GM23248 (cell line): ENCODE results near the gene LCLAT1. TPM values are rescaled to one million over a fixed set of nuclear protein-coding genes. Genes with fewer than 3 reads are reported as not detected.

Experiments used
- DNase-seq: peaks from one replicate; pipeline ENCODE4 v3.0.0-alpha.2; 2015
- H2AFZ ChIP-seq: fragments of 200-600 bp; sonication (generic); 2 replicates; pipeline ENCODE4 v1.6.1; 2016; ENCODE audit warnings: antibody characterized with exemption
- H3F3A ChIP-seq: fragments of 200-600 bp; sonication (generic); 2 replicates; pipeline ENCODE4 v1.6.1; 2016; ENCODE audit warnings: mild to moderate bottlenecking, antibody characterized with exemption, mixed run types; ENCODE audit not compliant: insufficient read depth
- H3K27ac ChIP-seq: fragments of 200-600 bp; sonication (generic); 2 replicates; pipeline ENCODE4 v1.5.1; 2016; ENCODE audit warnings: mild to moderate bottlenecking
- H3K27me3 ChIP-seq: fragments of 200-600 bp; sonication (generic); replicated peaks from 2 replicates; pipeline ENCODE4 v1.6.1; 2016; ENCODE audit warnings: mild to moderate bottlenecking; ENCODE audit not compliant: insufficient read depth
- H3K36me3 ChIP-seq: fragments of 200-600 bp; sonication (generic); 2 replicates; pipeline ENCODE4 v1.6.1; 2016; ENCODE audit warnings: low read depth, mild to moderate bottlenecking
- H3K4me1 ChIP-seq: fragments of 200-600 bp; sonication (generic); 2 replicates; pipeline ENCODE4 v1.6.1; 2016; ENCODE audit warnings: mild to moderate bottlenecking; ENCODE audit not compliant: insufficient read depth
- H3K4me2 ChIP-seq: fragments of 200-600 bp; sonication (generic); one replicate; pipeline ENCODE4 v1.6.1; 2016; ENCODE audit warnings: mild to moderate bottlenecking; ENCODE audit not compliant: unreplicated experiment
- H3K4me3 ChIP-seq: fragments of 200-600 bp; sonication (generic); 2 replicates; pipeline ENCODE4 v1.5.1; 2016; ENCODE audit warnings: mild to moderate bottlenecking
- H3K79me2 ChIP-seq: fragments of 200-600 bp; sonication (generic); 2 replicates; pipeline ENCODE4 v1.6.1; 2016; ENCODE audit warnings: mild to moderate bottlenecking; ENCODE audit not compliant: insufficient read depth
- H3K9ac ChIP-seq: fragments of 200-600 bp; sonication (generic); 2 replicates; pipeline ENCODE4 v1.6.1; 2016; ENCODE audit warnings: mild to moderate bottlenecking
- H3K9me2 ChIP-seq: fragments of 200-600 bp; sonication (generic); 2 replicates; pipeline ENCODE4 v1.6.1; 2016; ENCODE audit warnings: mixed run types, mild to moderate bottlenecking, moderate library complexity; ENCODE audit not compliant: insufficient read depth
- H3K9me3 ChIP-seq: fragments of 200-600 bp; sonication (generic); one replicate; pipeline ENCODE4 v1.6.1; 2017; ENCODE audit warnings: low read depth
- H4K20me1 ChIP-seq: fragments of 200-600 bp; sonication (generic); 2 replicates; pipeline ENCODE4 v1.6.0; 2016; ENCODE audit not compliant: insufficient read depth
- EZH2 ChIP-seq: fragments of 200-600 bp; sonication (generic); IDR thresholded peaks from 2 replicates; pipeline ENCODE4 v1.6.1; 2018; ENCODE audit warnings: antibody characterized with exemption, mild to moderate bottlenecking; ENCODE audit not compliant: insufficient read depth, poor library complexity, severe bottlenecking
- EZH2phosphoT487 ChIP-seq: fragments of 200-600 bp; sonication (generic); IDR thresholded peaks from 2 replicates; pipeline ENCODE4 v1.6.1; 2018; ENCODE audit warnings: antibody characterized with exemption, moderate library complexity, mild to moderate bottlenecking, low read depth; ENCODE audit not compliant: insufficient read depth
- WGBS, 2 experiments: methylation state at CpG; one replicate each; pipeline ENCODE4 v1.1.6; 2015 to 2017; ENCODE audit warnings: low lambda C conversion rate in 2 of 2, low coverage in 1 of 2; ENCODE audit errors: missing lambda C conversion rate in 2 of 2; 5-methylcytosine and 5-hydroxymethylcytosine counted together
- in situ Hi-C: fragments of 300-500 bp; cut with MboI; formaldehyde crosslinking; loops from 2 replicates; pipeline ENCODE4 v1.15.0; 2020
- polyA plus RNA-seq: library from polyadenylated mRNA; unstranded; fragments of >200 nt; fragmentation: Nextera tagmentation; extraction: Ambion mirVana; gene quantifications from 2 replicates; pipeline ENCODE4 v1.2.1, GENCODE V29; 2016
- total RNA-seq: library from RNA; depleted of rRNA; stranded (reverse); fragments of >200 nt; shearing (Covaris generic); gene quantifications from 2 replicates; pipeline ENCODE4 v1.2.3, GENCODE V29; 2014

The LCLAT1 gene
- total and polyA plus RNA-seq, 2 experiments from 2014 or later: 29.7 to 32.3 TPM

DNA sequence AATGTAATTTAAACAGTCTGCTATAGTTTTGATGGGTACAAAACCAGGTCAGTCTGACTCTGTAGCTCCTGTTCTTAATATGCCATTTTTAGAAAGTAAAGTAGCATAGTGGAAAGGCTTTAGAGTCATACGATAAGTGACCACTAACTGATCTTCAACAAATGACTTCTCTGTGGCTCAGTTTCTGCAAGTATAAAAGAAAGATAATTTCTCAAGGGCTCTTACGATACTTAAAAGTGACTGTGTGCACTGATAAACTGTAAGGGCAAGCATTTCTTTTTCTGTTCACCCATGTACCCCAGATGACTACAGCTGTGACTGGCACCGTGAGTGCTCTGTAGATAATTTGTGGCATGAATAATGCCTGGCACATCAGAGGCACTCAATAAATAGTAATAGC is 178.7 kb downstream of the LCLAT1 start:
- no peak for DNase-seq
- Histone ChIP-seq H3K36me3 (no peaks in the 10 kb centered on the region), H3K4me2 (no peak overlapping the region), H3K79me2 (no peaks in the 10 kb centered on the region), H3K9me3 (no peaks in the 10 kb centered on the region), H2AFZ (no peak overlapping the region), H3K4me1 (peaks cover 17% of the 10 kb centered on the region), H3K4me3 (no peak overlapping the region), H3K9ac (no peak overlapping the region), H3K27ac (no peak overlapping the region), H3F3A (no peaks in the 10 kb centered on the region), H4K20me1 (no peaks in the 10 kb centered on the region), H3K9me2 (no peaks in the 10 kb centered on the region), H3K27me3 (no peaks in the 10 kb centered on the region)
- in situ Hi-C loops: no loop called here
- 85 to 88% methylated on average over 3 of the region's 3 CpGs for WGBS, 2 experiments
- TF ChIP-seq EZH2phosphoT487 (no peak), EZH2 (no peak)

DNA sequence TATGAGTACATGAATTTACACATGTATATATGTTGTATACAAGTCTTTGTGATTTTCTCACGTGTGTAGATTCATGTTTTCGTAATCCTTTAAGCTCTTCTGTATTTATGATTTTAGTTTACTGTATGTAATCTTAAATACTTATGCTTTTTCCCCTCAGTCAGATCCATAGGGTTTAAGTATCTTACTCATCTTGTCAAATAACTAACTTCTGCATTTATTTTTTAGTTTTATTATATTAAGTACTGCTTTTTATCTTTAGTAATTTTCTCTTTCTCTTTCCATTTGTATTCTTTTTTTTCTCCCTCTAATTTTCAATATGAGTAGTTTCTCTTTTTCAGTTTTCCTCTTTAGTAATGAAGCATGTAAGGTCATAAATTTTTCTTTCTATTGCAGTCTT is 179.4 kb downstream of the LCLAT1 start:
- no peaks in the 10 kb centered on the region for H3F3A ChIP-seq
- no peak overlapping the region for H3K4me3 ChIP-seq
- H3K9me2 ChIP-seq: no peaks in the 10 kb centered on the region
- no peaks in the 10 kb centered on the region for H3K79me2 ChIP-seq
- H3K4me2 ChIP-seq: no peak overlapping the region
- no peak for DNase-seq
- H4K20me1 ChIP-seq: no peaks in the 10 kb centered on the region
- in situ Hi-C loops: no loop called here
- no peak for TF ChIP-seq EZH2
- TF ChIP-seq EZH2phosphoT487: no peak
- H3K9me3 ChIP-seq: no peaks in the 10 kb centered on the region
- peaks cover 17% of the 10 kb centered on the region for H3K4me1 ChIP-seq
- no peaks in the 10 kb centered on the region for H3K36me3 ChIP-seq
- H3K27ac ChIP-seq: no peak overlapping the region
- WGBS, 2 experiments: 45 to 48% methylated on average over 2 of the region's 2 CpGs
- H2AFZ ChIP-seq: no peak overlapping the region
- H3K9ac ChIP-seq: no peak overlapping the region
- no peaks in the 10 kb centered on the region for H3K27me3 ChIP-seq

DNA sequence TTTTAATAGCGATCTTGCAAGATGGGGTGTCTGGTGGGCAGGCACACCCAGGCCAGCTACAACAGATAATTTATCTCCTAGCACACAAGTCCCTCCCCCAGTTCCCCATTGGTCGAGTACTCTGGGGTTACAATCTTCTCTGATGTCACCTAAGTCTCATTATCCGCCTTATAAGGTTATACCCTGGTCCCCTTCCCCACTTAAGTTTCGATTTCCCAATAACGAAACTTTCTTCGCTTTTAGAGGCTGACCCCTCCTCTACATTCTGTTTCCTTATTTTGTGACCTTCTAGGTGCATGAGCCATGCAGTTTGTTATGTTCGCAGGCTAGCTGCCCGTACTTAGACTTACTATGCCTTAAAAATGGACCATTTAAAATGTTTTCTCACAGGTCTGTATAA is 180.1 kb downstream of the LCLAT1 start:
- 97 to 98% methylated on average over 8 of the region's 8 CpGs for WGBS, 2 experiments
- no peaks in the 10 kb centered on the region for H3F3A ChIP-seq
- no peaks in the 10 kb centered on the region for H3K9me3 ChIP-seq
- no peaks in the 10 kb centered on the region for H3K9me2 ChIP-seq
- H3K4me3 ChIP-seq: no peak overlapping the region
- no peak for DNase-seq
- H3K9ac ChIP-seq: no peak overlapping the region
- peaks cover 17% of the 10 kb centered on the region for H3K4me1 ChIP-seq
- no peak overlapping the region for H3K4me2 ChIP-seq
- in situ Hi-C loops: no loop called here
- H3K36me3 ChIP-seq: no peaks in the 10 kb centered on the region
- H4K20me1 ChIP-seq: no peaks in the 10 kb centered on the region
- no peaks in the 10 kb centered on the region for H3K27me3 ChIP-seq
- no peak overlapping the region for H2AFZ ChIP-seq
- no peak overlapping the region for H3K27ac ChIP-seq
- TF ChIP-seq EZH2: no peak
- no peak for TF ChIP-seq EZH2phosphoT487
- H3K79me2 ChIP-seq: no peaks in the 10 kb centered on the region

DNA sequence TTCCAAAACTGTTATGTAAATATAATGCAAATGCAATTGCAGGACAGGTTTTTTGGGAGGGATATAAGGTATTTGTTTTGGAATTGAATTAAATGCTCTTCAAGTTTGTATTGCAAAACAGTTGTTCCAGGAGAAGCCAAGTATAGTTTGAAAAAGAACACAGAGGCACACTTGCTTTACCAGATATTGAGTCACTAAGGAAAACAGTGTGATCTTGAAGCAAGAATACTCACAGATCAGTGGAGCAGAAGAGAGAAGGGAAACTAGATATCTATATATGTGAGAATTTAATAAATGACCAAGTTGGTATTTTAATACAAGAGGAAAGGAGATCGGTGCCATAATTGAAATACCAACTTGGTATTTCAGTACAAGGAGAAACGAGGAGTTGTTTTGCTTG is 181.3 kb downstream of the LCLAT1 start:
- Histone ChIP-seq H3K9me3 (no peaks in the 10 kb centered on the region), H2AFZ (no peak overlapping the region), H3F3A (no peaks in the 10 kb centered on the region), H3K4me1 (peaks cover 17% of the 10 kb centered on the region), H3K27ac (no peak overlapping the region), H3K9me2 (no peaks in the 10 kb centered on the region), H3K27me3 (no peaks in the 10 kb centered on the region), H3K4me2 (no peak overlapping the region), H3K36me3 (no peaks in the 10 kb centered on the region), H3K79me2 (no peaks in the 10 kb centered on the region), H3K9ac (no peak overlapping the region), H4K20me1 (no peaks in the 10 kb centered on the region), H3K4me3 (no peak overlapping the region)
- TF ChIP-seq EZH2phosphoT487: no peak
- TF ChIP-seq EZH2: no peak
- in situ Hi-C loops: no loop called here
- DNase-seq: peak; percentile 12
- WGBS, 2 experiments: 97 to 98% methylated on average over 2 of the region's 2 CpGs

DNA sequence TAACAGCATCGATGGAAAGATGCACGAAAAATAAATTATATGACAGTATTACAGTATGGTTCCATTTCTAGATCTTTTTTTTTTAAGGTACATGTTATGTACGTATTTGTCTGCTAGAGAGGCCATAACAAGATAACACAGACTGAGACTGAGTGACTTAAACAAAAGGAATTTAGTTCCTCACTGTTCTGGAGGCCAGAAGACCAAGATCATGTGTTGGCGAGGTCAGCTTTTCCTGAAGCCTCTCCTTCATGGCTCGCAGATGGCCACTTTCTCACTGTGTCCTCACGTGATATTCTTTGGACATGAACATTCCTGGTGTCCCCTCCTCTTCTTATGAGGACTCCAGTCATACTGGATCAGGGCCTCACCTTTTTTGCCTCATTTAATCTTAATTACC is 182.8 kb downstream of the LCLAT1 start:
- Histone ChIP-seq H4K20me1 (no peaks in the 10 kb centered on the region), H3K4me2 (no peak overlapping the region), H3K9me3 (no peaks in the 10 kb centered on the region), H3K4me3 (no peak overlapping the region), H3K79me2 (no peaks in the 10 kb centered on the region), H3K9ac (no peak overlapping the region), H3K4me1 (peaks cover 17% of the 10 kb centered on the region), H3F3A (no peaks in the 10 kb centered on the region), H3K9me2 (no peaks in the 10 kb centered on the region), H3K36me3 (no peaks in the 10 kb centered on the region), H3K27ac (no peak overlapping the region), H3K27me3 (no peaks in the 10 kb centered on the region), H2AFZ (no peak overlapping the region)
- 74 to 76% methylated on average over 6 of the region's 6 CpGs for WGBS, 2 experiments
- in situ Hi-C loops: no loop called here
- no peak for TF ChIP-seq EZH2phosphoT487
- no peak for TF ChIP-seq EZH2
- DNase-seq: peak; percentile 59
